Stimulated activated CD4-positive, alpha-beta T cell treated with anti-CD3 and anti-CD28 coated beads, Interleukin-15, amount 100 ng/mL, for 24 hours (primary cell): ENCODE data around the gene ART5.
"Not testable (repeated sequence)": the region's sequence is repeated elsewhere in the genome, so short reads cannot be mapped to it uniquely, and the experiment has no call there.

Experiments
- DNase-seq: peaks from one replicate; pipeline ENCODE4 v3.0.0-alpha.2; 2020

Gene ART5

DNA sequence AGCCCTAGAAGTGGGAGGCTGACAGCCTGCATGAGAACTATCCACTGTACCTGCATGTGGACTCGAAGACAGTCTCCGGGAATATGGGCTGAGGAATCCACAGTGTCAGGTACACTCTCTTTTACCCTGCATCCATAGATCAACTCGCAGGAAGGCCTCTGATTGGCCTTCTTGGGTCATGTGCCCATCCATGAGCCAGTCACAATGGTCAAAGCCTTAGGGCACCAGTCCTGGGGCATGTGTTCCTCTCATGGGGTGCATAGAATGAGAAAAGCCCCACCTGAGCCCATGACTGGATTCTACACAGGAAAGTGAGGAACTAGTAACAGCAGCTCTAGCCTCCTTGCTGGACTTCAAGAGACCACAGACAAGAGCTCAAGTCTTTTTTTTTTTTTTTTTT is 13.8 kb upstream of the ART5 start:
- DNase-seq: no peak

DNA sequence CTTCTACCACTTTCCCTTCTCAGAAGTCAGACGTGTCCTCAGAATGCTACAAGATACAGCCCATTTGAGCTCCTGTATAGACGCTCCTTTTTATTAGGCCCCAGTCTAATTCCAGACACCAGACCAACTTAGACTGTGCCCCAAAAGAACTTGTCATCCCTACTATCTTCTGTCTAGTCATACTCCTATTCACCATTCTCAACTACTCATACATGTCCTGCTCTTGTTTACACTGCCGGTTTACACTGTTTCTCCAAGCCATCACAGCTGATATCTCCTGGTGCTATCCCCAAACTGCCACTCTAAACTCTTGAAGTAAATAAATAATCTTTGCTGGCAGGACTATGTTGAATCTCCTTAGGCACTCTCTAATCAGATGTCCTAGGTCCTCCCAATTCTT is 10.7 kb upstream of the ART5 start:
- DNase-seq: not testable (repeated sequence)

GRCh38 chr11:3649374-3649773 is 7.6 kb upstream of the ART5 start:
- DNase-seq: not testable (repeated sequence)

DNA sequence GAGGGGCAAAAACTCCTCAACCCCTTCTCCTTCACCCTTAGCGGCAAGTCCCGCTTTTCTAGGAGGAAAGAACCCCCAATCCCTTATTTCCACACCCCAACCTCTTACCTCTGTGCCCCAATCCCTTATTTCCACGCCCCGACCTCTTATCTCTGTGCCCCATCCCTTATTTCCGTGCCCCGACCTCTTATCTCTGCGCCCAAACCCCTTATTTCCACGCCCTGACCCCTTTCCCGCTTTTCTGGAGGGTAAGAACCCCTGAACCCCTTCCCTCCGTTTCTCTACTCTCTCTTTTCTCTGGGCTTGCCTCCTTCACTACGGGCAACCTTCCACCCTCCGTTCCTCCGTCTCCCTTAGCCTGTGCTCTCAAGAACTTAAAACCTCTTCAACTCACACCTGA is 7.1 kb upstream of the ART5 start:
- not testable (repeated sequence) for DNase-seq

- DNase-seq: no peak
These were observed 3.8 kb upstream of the ART5 start for GRCh38 chr11:3645552-3645951.

DNA sequence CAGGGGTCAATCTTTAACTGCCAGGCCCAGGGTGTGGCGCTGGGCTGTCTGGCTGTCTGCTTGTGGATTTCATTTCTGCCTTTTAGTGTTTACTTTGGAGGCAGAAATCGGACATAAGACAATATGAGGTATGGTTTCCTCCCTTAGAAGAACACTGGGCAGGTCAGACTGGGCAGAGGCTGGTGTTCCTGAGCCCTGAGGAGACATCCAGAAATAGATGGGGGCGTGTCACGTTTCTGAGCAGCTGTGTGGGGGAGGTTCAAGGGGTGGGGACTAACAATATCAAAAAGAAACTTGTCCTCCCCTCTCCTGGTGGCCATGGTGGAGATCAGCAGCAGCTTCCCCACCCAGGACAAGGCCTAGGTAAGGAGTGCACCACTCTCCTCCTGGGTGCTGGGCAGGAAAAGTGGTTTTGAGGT is 3.0 kb upstream of the ART5 start, which contains the start of gene ART1:
Gene ART1 (plus strand): TSS at position 312 of the 419 bp plus-strand sequence. CDS start 14,086 bp downstream, outside the sequence.
- no peak for DNase-seq

- DNase-seq: not testable (repeated sequence)
These were observed 1.3 kb upstream of the ART5 start for GRCh38 chr11:3643102-3643546.

DNA sequence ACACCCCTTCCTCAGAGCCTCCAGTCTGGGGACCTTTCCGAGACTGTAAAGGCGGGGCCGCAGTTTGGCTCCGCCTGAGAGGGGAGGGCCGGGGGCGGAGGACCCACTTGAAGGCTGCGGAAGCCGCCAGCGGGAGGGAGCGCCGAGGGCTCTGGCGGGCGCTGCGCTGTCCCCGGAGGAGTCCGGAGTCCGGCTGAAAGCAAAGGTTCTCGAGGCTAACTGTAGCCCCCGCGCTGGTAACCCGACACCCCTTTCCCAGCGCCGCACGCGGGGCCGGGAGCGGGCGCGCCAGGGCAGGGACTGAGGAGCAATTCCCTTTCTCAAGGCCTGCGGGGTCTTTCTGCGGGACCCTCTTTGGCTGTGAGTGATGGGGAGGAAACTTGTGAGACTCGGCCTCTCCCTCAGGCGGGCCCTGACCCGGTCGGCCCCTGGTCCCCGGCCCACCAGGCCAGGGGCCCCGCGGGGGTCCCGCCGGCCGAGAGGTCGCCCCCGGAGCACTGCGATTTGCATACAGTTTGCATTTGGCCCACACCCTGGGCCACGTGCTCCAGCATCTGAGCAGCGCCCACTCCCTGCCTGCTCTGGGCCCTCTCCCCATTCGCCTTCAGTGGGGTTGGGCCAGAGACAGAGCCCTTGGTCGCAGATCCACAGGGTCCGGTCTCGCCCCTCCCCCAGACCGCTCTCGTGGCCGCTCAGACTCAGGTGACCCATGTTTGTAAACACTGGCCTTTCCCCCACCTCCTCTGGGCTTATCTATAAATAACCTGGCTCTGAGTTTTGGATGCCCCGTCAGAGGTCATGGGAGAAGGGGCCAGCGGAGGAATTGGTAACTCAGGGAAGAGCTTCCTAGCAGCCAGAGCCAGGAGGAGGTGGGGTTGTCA is 519 bp upstream of the ART5 start:
- DNase-seq: peak; percentile 74

DNA sequence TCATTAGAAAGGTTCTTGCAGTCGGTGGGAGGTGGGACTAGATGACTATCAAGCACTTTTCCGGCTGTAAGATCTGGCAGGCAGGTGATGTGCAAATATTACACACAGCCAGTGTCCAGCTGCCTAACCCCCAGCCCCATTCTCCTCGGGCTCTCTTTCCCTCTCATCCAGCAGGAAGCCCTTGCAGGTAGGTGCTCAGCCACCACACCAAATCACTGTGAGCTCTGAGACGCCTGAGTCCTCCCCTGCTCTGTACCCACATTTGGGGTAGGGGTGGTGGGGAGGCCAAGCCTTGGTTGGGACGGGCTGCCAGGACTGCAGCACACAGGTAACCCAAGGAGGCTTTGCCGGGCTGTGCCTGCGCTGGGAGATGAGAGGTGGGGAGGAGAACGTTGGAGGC is 601 bp downstream of the ART5 start:
- DNase-seq: no peak

- no peak for DNase-seq
These were observed 2.0 kb downstream of the ART5 start for GRCh38 chr11:3639841-3640240.

- no peak for DNase-seq
These were observed 3.3 kb downstream of the ART5 start for GRCh38 chr11:3638513-3638912.

DNA sequence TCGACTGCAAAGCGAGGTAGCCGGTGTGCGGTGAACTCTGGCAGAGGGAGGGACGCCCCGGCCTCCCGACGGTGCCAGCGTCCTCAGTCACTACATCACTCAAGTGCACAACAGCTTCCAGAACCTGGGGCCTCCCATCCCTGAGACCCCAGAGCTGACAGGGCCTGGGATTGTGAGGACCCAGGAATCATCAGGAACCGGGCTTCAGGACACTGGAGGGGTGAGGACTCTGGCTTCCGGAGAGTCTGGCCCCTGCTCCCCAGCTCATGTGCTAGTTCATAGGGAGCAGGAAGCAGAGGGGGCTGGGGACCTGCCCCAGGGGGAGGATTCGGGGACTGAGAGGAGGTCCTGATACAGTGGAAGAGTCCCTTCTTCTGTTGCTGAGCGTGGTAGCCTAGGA is 4.6 kb downstream of the ART5 start:
- no peak for DNase-seq

DNA sequence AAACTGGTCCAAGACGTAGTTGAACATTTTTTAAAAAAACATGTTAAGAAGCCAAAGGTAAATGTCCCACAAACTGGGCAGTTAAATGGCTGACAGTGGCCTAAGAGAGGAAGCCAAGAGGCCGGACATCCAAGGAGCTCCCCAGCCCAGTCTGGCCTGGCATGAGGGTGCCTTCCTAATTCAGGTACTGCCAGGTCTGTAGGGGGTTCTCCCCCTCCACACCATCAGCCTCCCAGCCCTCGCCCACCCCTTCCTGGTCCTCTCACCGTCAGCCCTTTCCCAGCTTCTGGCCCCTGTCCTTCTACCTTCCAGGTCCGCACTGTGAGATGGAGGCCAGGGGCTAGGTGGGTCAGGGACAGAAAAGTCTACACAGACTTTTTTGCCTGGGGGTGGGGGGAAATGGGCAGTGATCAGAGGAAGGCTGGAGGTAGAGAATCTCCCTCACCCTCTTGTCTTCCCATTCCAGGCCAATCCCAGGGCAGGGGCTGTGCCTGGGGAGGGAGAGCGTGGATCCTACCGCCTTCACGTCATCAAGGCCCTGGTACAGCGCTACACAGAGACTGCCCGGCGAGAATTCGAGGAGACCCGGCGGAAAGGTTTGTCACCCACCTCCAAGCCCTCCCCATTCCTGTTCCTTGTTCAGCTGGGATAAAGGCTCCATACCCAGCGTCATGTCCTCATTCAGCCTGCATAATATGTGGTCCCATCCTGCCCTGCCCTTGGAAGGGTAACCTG is 6.0 kb downstream of the ART5 start:
- no peak for DNase-seq

DNA sequence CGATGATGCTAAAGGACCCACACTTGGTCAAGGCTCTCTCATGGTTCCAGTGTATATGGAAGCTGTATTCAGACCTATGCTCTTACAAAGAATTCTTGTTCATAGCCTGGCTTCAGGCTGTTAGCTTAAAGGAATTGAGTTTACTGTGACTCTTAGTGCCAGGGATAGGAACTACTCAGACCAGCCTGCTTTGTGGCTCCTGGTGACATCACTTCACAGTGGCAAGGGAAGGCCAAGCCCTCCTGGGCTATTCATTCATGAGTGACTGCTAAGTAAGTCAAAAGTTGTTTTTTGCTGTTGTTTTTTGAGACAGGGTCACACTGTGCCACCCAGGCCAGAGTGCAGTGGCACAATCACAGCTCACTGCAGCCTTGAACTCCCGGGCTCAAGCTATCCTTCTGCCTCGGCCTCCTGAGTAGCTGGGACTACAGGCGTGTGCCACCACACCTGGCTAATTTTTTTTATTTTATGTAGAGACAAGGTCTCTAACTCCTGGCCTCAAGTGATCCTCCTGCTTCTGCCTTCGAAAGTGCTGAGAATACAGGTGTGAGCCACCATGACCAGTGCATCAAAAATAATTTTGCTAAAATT is 9.6 kb downstream of the ART5 start:
- DNase-seq: no peak

DNA sequence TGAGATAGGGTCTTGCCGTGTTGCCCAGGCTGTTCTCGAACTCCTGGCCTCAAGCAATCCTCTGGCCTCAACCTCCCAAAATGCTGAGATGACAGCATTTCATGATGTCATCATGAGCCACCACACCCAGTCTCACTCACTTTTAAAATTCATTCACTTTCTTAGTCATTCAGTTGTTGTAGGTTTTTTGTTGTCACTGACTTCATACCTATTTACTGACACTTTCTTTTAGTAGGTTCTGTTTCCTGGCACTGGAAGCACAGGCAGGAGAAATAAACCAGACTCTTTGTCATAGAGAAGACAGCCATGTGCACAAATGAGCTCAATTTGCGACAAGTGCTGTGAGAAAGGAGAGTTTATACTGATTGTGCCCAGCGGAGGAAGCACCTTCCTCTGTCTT is 10.5 kb downstream of the ART5 start:
- DNase-seq: no peak

GRCh38 chr11:3627291-3627690 is 14.5 kb downstream of the ART5 start:
- no peak for DNase-seq

DNA sequence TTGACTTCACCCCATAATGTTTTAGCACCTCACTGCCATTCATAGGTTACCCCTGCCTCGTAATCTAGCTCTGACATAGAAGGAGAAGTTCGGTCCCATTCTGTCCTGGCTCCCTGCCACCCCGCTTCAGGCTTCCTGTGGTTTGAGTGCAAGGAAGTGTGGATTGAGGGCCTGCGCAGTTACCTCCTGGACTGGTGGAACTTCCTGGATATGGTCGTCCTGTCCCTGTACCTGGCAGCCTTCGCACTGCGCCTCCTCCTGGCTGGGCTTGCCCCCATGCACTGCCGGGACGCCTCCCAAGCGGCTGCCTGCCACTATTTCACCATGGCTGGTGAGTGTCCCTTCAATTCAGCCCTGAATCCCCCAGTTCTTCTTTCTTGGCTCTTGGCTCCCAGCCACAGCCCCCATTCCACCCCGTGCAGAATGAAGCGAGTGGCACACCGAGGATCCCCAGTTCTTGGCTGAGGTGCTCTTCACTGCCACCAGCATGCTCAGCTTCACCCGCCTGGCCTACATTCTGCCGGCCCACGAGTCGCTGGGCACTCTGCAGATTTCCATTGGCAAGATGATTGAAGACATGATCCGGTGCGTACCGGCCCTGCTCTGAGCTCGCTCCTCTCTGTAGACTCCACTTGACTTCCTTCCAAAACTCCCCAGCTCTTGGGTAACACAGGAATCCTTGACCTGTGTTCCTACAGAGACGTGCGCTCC is 15.4 kb downstream of the ART5 start:
- DNase-seq: peak; percentile 32

DNA sequence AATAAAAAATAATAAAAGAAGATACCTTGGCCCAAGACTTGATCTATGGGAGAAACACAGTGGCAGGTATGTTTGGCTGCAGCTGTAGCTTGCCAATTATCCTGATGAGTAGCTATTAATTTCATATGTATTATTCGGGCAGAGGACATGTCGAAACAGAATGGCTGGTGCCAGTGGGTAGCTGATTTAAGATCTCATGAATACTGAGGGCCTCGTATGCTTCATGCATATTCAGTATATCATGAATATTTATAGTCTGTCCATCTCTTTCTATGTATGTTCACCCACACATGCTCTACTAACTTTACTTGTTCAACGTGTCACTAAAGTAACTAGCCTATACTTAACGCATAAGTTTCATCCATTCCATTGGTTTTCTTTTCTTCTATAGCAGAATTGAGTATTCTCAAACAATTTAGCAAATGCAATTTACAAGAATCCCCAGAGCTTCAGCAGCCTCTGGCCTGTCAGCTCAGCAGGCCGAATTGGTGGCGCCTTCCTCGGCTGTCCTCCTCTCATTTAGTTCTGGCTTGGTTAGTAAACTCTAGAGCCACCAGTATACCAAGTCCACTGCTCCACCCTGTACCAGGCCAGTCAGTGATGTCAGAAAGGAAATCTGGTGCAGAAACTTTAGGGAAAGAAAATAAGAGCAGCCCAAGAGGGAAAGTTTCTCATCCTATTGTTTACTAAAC is 17.9 kb downstream of the ART5 start:
- DNase-seq: no peak

- no peak for DNase-seq
These were observed 18.7 kb downstream of the ART5 start for GRCh38 chr11:3623121-3623520.

DNA sequence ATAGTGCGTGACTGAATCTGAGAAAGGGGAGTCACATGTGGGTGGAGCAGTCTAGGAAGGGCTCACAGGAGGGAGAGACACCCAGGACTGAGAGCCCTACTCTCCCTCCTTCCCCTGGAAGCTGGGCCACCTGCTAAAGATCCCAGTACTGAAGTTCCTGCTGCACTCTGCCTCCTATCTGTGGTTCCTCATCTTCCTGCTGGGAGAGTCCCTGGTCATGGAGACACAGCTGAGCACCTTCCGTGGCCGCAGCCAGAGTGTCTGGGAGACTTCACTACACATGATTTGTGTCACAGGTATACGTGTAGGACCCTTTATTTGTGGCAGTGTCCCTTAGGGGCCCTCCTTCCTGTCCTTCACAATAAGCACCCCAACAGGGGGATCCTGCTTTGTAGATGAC is 19.3 kb downstream of the ART5 start:
- DNase-seq: no peak

- no peak for DNase-seq
These were observed 23.8 kb downstream of the ART5 start for GRCh38 chr11:3617990-3618389.

- DNase-seq: no peak
These were observed 24.9 kb downstream of the ART5 start for GRCh38 chr11:3616721-3617460.
